Liver (tissue), 9 donors: ENCODE measurements around the gene ST6GALNAC3. TPM values are rescaled to one million over a fixed set of nuclear protein-coding genes. Genes with fewer than 3 reads are reported as not detected.

Experiments
- DNase-seq: peaks from one replicate; pipeline ENCODE4 v3.0.0-alpha.2; 2017; ENCODE audit warnings: low spot score
- H3K27ac ChIP-seq, 2 donors: one replicate each; pipeline ENCODE4 v1.7.0; 2013; ENCODE audit warnings: inconsistent platforms in 2 of 2, low read length in 2 of 2, control low read depth in 1 of 2, low read depth in 1 of 2, mild to moderate bottlenecking in 1 of 2
- H3K27me3 ChIP-seq, 4 donors: one replicate each; pipeline versions ENCODE4 v1.6.1 to v1.7.0; 2013; ENCODE audit warnings: low read length in 3 of 4, inconsistent platforms in 1 of 4, mild to moderate bottlenecking in 1 of 4, moderate library complexity in 1 of 4; ENCODE audit not compliant: control insufficient read depth in 4 of 4, insufficient read depth in 4 of 4
- H3K36me3 ChIP-seq, 4 donors: one replicate each; pipeline versions ENCODE4 v1.6.1 to v1.7.0; 2013; ENCODE audit warnings: low read length in 3 of 4, mild to moderate bottlenecking in 3 of 4, low read depth in 1 of 4, moderate library complexity in 1 of 4; ENCODE audit not compliant: control insufficient read depth in 4 of 4, insufficient read depth in 3 of 4
- H3K4me1 ChIP-seq, 4 donors: one replicate each; pipeline versions ENCODE4 v1.6.1 to v1.7.0; 2013; ENCODE audit warnings: low read length in 3 of 4, mild to moderate bottlenecking in 3 of 4, moderate library complexity in 1 of 4; ENCODE audit not compliant: control insufficient read depth in 4 of 4, insufficient read depth in 4 of 4
- H3K4me3 ChIP-seq, 3 donors: one replicate each; pipeline versions ENCODE4 v1.6.1 to v1.7.0; 2013; ENCODE audit warnings: low read length in 3 of 3, control low read depth in 1 of 3, low read depth in 1 of 3, mild to moderate bottlenecking in 1 of 3
- H3K9ac ChIP-seq, 2 donors: one replicate each; pipeline ENCODE4 v1.7.0; 2013; ENCODE audit warnings: low read length in 2 of 2, mild to moderate bottlenecking in 2 of 2, moderate library complexity in 2 of 2, control low read depth in 1 of 2, low read depth in 1 of 2
- H3K9me3 ChIP-seq, 4 donors: one replicate each; pipeline versions ENCODE4 v1.6.1 to v1.7.0; 2013; ENCODE audit warnings: low read length in 3 of 4; ENCODE audit not compliant: control insufficient read depth in 4 of 4
- FOXA1 ChIP-seq: IDR thresholded peaks from 2 replicates; pipeline ENCODE4 v1.6.1; 2016; ENCODE audit warnings: antibody characterized with exemption
- FOXA2 ChIP-seq: IDR thresholded peaks from 2 replicates; pipeline ENCODE4 v1.6.1; 2016; ENCODE audit warnings: antibody characterized with exemption
- HNF4A ChIP-seq, 2 donors: conservative IDR thresholded peaks; 2 replicates each; pipeline ENCODE4 v1.6.1; 2016; ENCODE audit warnings: antibody characterized with exemption in 2 of 2, mild to moderate bottlenecking in 2 of 2
- HNF4G ChIP-seq: IDR thresholded peaks from 2 replicates; pipeline ENCODE4 v1.6.1; 2016; ENCODE audit warnings: antibody characterized with exemption
- NR2F2 ChIP-seq: IDR thresholded peaks from 2 replicates; pipeline ENCODE4 v1.6.1; 2016; ENCODE audit warnings: antibody characterized with exemption
- RAD21 ChIP-seq, 2 donors: IDR thresholded peaks; 2 replicates each; pipeline ENCODE4 v1.6.1; 2016; ENCODE audit warnings: antibody characterized with exemption in 2 of 2, mild to moderate bottlenecking in 2 of 2
- TAF1 ChIP-seq: conservative IDR thresholded peaks from 2 replicates; pipeline ENCODE4 v1.6.1; 2016; ENCODE audit warnings: antibody characterized with exemption, mild to moderate bottlenecking
- WGBS: extraction: QIAGEN DNeasy Blood & Tissue Kit; methylation state at CpG from one replicate; pipeline ENCODE4 v1.1.7; 2013; 5-methylcytosine and 5-hydroxymethylcytosine counted together
- polyA plus RNA-seq, 2 donors: library from polyadenylated mRNA; stranded (reverse) in 1 of 2; unstranded in 1 of 2; fragments of 200-250 nt in 1 of 2; fragments of >200 nt in 1 of 2; fragmentation: Nextera tagmentation in 1 of 2; extraction: Ambion mirVana in 1 of 2; gene quantifications; one replicate each; pipeline versions ENCODE4 v1.2.1 to v1.2.3, GENCODE V29; 2013 to 2015
- total RNA-seq, 2 donors: library from RNA; depleted of rRNA; stranded (reverse); fragments of >200 nt; gene quantifications; one replicate each; pipeline ENCODE4 v1.2.3, GENCODE V29; 2014
- TF ChIP-seq, protein P1 (sequence below): IDR thresholded peaks from 2 replicates; pipeline ENCODE4 v1.6.1; 2016; ENCODE audit warnings: antibody characterized with exemption, mild to moderate bottlenecking
- TF ChIP-seq, protein P2 (sequence below): IDR thresholded peaks from 2 replicates; pipeline ENCODE4 v1.6.1; 2016; ENCODE audit warnings: antibody characterized with exemption
- donor health status: healthy.
- donor health status: healthy.
- donor health status: healthy.
- donor health status: healthy.
- donor health status: healthy.

ST6GALNAC3 gene
- total and polyA plus RNA-seq, 4 donors: 1.2 to 5.0 (median 3.2) TPM

DNA sequence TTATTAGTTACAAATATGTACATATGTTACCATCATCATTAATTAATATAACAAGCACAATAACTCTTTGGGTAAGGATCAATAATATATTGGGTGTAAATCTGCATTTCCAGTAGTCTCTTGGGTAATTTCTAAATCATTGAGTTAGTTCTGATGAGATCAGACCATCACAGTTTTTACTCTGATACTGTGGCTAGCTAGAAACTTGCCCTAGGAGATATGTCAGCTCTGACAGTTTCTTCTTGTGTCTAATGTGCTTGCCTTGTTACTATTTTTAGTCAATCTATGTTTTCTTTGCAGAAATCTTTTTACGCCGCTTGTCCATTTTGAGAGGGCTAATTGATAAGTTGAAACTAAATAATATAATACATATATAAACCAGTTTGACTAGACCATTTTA is 507.2 kb downstream of the ST6GALNAC3 start:
- 97% methylated on average over 2 of the region's 2 CpGs for WGBS
- TF ChIP-seq NR2F2: no peak
- TF ChIP-seq, protein P1, sequence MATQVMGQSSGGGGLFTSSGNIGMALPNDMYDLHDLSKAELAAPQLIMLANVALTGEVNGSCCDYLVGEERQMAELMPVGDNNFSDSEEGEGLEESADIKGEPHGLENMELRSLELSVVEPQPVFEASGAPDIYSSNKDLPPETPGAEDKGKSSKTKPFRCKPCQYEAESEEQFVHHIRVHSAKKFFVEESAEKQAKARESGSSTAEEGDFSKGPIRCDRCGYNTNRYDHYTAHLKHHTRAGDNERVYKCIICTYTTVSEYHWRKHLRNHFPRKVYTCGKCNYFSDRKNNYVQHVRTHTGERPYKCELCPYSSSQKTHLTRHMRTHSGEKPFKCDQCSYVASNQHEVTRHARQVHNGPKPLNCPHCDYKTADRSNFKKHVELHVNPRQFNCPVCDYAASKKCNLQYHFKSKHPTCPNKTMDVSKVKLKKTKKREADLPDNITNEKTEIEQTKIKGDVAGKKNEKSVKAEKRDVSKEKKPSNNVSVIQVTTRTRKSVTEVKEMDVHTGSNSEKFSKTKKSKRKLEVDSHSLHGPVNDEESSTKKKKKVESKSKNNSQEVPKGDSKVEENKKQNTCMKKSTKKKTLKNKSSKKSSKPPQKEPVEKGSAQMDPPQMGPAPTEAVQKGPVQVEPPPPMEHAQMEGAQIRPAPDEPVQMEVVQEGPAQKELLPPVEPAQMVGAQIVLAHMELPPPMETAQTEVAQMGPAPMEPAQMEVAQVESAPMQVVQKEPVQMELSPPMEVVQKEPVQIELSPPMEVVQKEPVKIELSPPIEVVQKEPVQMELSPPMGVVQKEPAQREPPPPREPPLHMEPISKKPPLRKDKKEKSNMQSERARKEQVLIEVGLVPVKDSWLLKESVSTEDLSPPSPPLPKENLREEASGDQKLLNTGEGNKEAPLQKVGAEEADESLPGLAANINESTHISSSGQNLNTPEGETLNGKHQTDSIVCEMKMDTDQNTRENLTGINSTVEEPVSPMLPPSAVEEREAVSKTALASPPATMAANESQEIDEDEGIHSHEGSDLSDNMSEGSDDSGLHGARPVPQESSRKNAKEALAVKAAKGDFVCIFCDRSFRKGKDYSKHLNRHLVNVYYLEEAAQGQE: no peak
- Histone ChIP-seq H3K27me3 (no peaks in the 10 kb centered on the region), H3K9ac (no peak overlapping the region), H3K4me3 (no peak overlapping the region), H3K9me3 (no peaks in the 10 kb centered on the region), H3K36me3 (no peaks in the 10 kb centered on the region), H3K4me1 (no peaks in the 10 kb centered on the region), H3K27ac (no peak overlapping the region)
- DNase-seq: no peak

DNA sequence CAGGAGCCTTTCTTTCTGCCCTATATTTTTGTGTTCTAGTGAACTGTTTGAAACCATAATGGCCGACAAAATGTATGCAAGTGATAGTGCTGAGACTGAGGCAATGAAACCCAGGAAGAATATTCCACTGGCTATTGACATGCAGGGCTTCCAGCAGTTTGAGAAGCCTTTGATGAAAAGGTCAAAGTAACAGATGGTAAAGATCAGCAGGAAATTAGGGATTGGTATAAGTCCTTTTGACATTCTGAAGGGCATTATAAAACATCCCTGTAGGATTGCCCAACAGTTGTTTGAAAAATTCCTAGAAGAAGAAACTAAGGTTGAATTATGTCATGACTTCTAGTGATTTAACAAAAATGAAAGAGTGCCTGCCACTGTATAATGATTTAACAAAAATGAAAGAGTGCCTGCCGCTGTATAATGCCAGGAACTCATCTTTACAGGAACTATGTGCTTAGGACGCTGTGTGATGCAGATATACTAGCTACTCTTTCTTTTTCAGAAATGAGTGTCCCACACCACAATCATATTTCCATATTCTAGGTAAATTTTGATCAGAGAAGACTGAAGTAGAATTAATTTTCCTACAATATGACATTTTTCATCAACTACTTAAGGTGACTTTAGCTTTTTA is 508.8 kb downstream of the ST6GALNAC3 start:
- 86% methylated on average over 3 of the region's 3 CpGs for WGBS
- TF ChIP-seq NR2F2 (no peak), TAF1 (no peak), HNF4A (conservative IDR thresholded peaks at IDR 0.05) (no peak), FOXA1 (no peak), RAD21 (IDR thresholded peaks at IDR 0.05) (no peak), HNF4G (no peak)
- TF ChIP-seq, protein P2, sequence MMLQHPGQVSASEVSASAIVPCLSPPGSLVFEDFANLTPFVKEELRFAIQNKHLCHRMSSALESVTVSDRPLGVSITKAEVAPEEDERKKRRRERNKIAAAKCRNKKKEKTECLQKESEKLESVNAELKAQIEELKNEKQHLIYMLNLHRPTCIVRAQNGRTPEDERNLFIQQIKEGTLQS: no peak
- no peak overlapping the region for H3K27ac ChIP-seq
- H3K27me3 ChIP-seq: no peaks in the 10 kb centered on the region
- H3K36me3 ChIP-seq: no peaks in the 10 kb centered on the region
- H3K9me3 ChIP-seq: no peaks in the 10 kb centered on the region
- no peak overlapping the region for H3K9ac ChIP-seq
- H3K4me3 ChIP-seq: no peak overlapping the region
- no peaks in the 10 kb centered on the region for H3K4me1 ChIP-seq
- no peak for DNase-seq

DNA sequence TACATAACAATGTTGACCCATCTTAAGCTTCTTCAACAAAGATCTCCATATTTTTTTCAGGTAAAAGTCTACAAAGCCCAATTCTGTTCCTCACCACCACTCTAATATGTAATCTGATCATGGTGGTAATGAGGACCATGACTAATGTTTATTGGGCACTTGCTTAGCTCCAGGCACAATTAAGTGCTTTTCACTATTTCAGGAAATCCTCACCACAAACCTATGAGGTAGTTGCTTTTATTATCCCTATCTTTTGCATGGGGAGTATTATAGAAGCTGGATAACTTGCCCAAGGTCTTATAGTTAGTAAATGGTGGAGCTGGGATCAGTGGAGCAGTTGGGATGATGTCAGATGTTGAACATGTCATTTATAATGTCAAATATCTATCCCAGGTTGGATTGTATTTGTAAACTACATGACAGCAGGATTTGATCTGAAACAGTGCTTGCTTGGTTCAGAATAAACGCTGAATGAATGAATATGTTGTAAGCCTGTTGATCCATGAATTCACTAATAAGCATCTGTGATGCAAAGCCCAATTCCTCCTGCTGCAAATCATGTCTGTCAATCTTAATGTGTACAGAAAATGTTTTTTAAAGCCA is 509.4 kb downstream of the ST6GALNAC3 start:
- TF ChIP-seq HNF4A (conservative IDR thresholded peaks at IDR 0.05): no peak
- TF ChIP-seq FOXA2: no peak
- no peak overlapping the region for H3K4me3 ChIP-seq
- H3K27me3 ChIP-seq: no peaks in the 10 kb centered on the region
- no peaks in the 10 kb centered on the region for H3K36me3 ChIP-seq
- H3K9me3 ChIP-seq: no peaks in the 10 kb centered on the region
- WGBS: 88% methylated on average over 1 of the region's 1 CpG
- no peak overlapping the region for H3K9ac ChIP-seq
- DNase-seq: no peak
- no peak overlapping the region for H3K27ac ChIP-seq
- no peaks in the 10 kb centered on the region for H3K4me1 ChIP-seq
